Thyroid gland (tissue), 4 donors: ENCODE data around the gene PMEPA1.

ENCODE experiments used
- POLR2A ChIP-seq, 2 donors: fragments of 450-650 bp; IDR thresholded peaks; one replicate each; pipeline ENCODE4 v1.6.1; 2017; ENCODE audit warnings: antibody characterized with exemption in 2 of 2, mild to moderate bottlenecking in 2 of 2, moderate library complexity in 1 of 2
- TF ChIP-seq, protein P1 (sequence below), 6 experiments: fragments of 200-600 bp in 3 of 6; fragments of 450-650 bp in 3 of 6; sonication (generic) in 3 of 6; IDR thresholded peaks; one replicate each; pipeline ENCODE4 v1.5.1; 2016 to 2019; ENCODE audit warnings: antibody characterized with exemption in 6 of 6, mild to moderate bottlenecking in 2 of 6, inconsistent platforms in 1 of 6, moderate library complexity in 1 of 6

GRCh38 chr20:57652606-57653545 is 56.9 kb downstream of the PMEPA1 start:
- TF ChIP-seq POLR2A (IDR thresholded peaks at IDR 0.05) = no peak
- TF ChIP-seq, protein P1, sequence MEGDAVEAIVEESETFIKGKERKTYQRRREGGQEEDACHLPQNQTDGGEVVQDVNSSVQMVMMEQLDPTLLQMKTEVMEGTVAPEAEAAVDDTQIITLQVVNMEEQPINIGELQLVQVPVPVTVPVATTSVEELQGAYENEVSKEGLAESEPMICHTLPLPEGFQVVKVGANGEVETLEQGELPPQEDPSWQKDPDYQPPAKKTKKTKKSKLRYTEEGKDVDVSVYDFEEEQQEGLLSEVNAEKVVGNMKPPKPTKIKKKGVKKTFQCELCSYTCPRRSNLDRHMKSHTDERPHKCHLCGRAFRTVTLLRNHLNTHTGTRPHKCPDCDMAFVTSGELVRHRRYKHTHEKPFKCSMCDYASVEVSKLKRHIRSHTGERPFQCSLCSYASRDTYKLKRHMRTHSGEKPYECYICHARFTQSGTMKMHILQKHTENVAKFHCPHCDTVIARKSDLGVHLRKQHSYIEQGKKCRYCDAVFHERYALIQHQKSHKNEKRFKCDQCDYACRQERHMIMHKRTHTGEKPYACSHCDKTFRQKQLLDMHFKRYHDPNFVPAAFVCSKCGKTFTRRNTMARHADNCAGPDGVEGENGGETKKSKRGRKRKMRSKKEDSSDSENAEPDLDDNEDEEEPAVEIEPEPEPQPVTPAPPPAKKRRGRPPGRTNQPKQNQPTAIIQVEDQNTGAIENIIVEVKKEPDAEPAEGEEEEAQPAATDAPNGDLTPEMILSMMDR (IDR thresholded peaks at IDR 0.05) = no peak
